MM.1S (cell line): ENCODE measurements around the gene CTNNA2.
"Not testable (repeated sequence)": the region's sequence is repeated elsewhere in the genome, so short reads cannot be mapped to it uniquely, and the experiment has no call there.

Experiments
- EZH2 ChIP-seq: fragments of 300-600 bp; sonication (generic); optimal IDR thresholded peaks from 2 replicates; pipeline ENCODE3; 2017; ENCODE audit warnings: low read depth, mild to moderate bottlenecking, antibody characterized with exemption, low read length, mixed read lengths
- TF ChIP-seq, protein P1 (sequence below): fragments of 300-600 bp; sonication (generic); IDR thresholded peaks from 2 replicates; pipeline ENCODE4 v1.5.1; 2016; ENCODE audit warnings: antibody characterized with exemption, low read length, mixed read lengths

DNA sequence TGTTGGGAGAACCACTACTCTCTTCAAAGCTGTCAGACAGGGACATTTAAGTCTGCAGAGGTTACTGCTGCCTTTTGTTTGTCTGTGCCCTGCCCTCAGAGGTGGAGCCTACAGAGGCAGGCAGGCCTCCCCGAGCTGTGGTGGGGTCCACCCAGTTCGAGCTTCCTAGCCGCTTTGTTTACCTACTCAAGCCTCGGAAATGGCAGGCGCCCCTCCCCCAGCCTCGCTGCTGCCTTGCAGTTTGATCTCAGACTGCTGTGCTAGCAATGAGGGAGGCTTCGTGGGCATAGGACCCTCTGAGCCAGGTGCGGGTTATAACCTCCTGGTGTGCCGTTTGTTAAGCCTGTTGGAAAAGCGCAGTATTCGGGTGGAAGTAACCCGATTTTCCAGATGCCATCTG is 585.7 kb downstream of the CTNNA2 start:
- TF ChIP-seq, protein P1, sequence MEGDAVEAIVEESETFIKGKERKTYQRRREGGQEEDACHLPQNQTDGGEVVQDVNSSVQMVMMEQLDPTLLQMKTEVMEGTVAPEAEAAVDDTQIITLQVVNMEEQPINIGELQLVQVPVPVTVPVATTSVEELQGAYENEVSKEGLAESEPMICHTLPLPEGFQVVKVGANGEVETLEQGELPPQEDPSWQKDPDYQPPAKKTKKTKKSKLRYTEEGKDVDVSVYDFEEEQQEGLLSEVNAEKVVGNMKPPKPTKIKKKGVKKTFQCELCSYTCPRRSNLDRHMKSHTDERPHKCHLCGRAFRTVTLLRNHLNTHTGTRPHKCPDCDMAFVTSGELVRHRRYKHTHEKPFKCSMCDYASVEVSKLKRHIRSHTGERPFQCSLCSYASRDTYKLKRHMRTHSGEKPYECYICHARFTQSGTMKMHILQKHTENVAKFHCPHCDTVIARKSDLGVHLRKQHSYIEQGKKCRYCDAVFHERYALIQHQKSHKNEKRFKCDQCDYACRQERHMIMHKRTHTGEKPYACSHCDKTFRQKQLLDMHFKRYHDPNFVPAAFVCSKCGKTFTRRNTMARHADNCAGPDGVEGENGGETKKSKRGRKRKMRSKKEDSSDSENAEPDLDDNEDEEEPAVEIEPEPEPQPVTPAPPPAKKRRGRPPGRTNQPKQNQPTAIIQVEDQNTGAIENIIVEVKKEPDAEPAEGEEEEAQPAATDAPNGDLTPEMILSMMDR, result not testable (repeated sequence)
- not testable (repeated sequence) for TF ChIP-seq EZH2
